Activated naive CD8-positive, alpha-beta T cell treated with anti-CD3 and anti-CD28 coated beads, Interleukin-2, amount 10 ng/mL, durations not matched to agents 7 days and 5 days (primary cell): ENCODE data around the gene TOP2A. TPM values are rescaled to one million over a fixed set of nuclear protein-coding genes. Genes with fewer than 3 reads are reported as not detected.

Experiments used
- ATAC-seq: fragments of 150-1000 bp; cut with Tn5 transposase; one replicate; pipeline ENCODE4 v1.10.0; 2021; ENCODE audit warnings: low read depth, moderate library complexity
- POLR2A ChIA-PET: fragments of 350-600 bp; sonication (Branson Sonifier 250); formaldehyde crosslinking; loops from one replicate; lab custom pipeline; 2021; ENCODE audit warnings: antibody characterized with exemption; lab: Charles Lee
- DNase-seq: peaks from one replicate; pipeline ENCODE4 v3.0.0; 2021
- H3K27ac Mint-ChIP-seq: one replicate; pipeline ENCODE4 v1.8.0; 2022; ENCODE audit warnings: mild to moderate bottlenecking, mixed read lengths
- H3K27me3 Mint-ChIP-seq: one replicate; pipeline ENCODE4 v1.8.0; 2022; ENCODE audit warnings: mild to moderate bottlenecking, moderate library complexity, mixed read lengths
- H3K36me3 Mint-ChIP-seq: one replicate; pipeline ENCODE4 v1.8.0; 2021; ENCODE audit warnings: mild to moderate bottlenecking, mixed read lengths
- H3K4me1 Mint-ChIP-seq: one replicate; pipeline ENCODE4 v1.8.0; 2021; ENCODE audit warnings: mixed read lengths
- H3K4me3 Mint-ChIP-seq: one replicate; pipeline ENCODE4 v1.8.0; 2022; ENCODE audit warnings: mild to moderate bottlenecking, moderate library complexity, mixed read lengths
- H3K9me3 Mint-ChIP-seq: one replicate; pipeline ENCODE4 v1.8.0; 2021; ENCODE audit warnings: mixed read lengths
- total RNA-seq, 2 experiments: library from RNA; stranded (reverse); gene quantifications; one replicate each; pipeline ENCODE4 v1.2.3, GENCODE V29; 2021

TOP2A gene
- total RNA-seq, 2 experiments from 2014 or later: 313 to 314 TPM

GRCh38 chr17:40341808-40342503, 75.7 kb downstream of the TOP2A start:
- no peak for ATAC-seq
- peaks cover 40% of the 10 kb centered on the region for H3K36me3 Mint-ChIP-seq
- no peaks in the 10 kb centered on the region for H3K27me3 Mint-ChIP-seq
- POLR2A ChIA-PET: interaction anchor here (8.7 kb wide), 1 partner anchor 16 kb away, joined by 170 read pairs; no protein-coding TSS in a partner anchor
- peak overlapping the region; percentile 84 for H3K4me3 Mint-ChIP-seq
- peaks cover 1% of the 10 kb centered on the region for H3K9me3 Mint-ChIP-seq
- H3K27ac Mint-ChIP-seq: peak overlapping the region; percentile 73
- peaks cover 66% of the 10 kb centered on the region for H3K4me1 Mint-ChIP-seq
- no peak for DNase-seq

GRCh38 chr17:40340880-40341807, 76.6 kb downstream of the TOP2A start:
- POLR2A ChIA-PET: interaction anchor here (0.9 to 8.7 kb wide), 4 partner anchors 16 to 38 kb away, joined by 3 to 170 read pairs (median 4); no protein-coding TSS in a partner anchor
- Mint-ChIP-seq H3K36me3 (peaks cover 40% of the 10 kb centered on the region), H3K27me3 (no peaks in the 10 kb centered on the region), H3K9me3 (peaks cover 1% of the 10 kb centered on the region), H3K27ac (peak overlapping the region; percentile 87), H3K4me3 (peak overlapping the region; percentile 84), H3K4me1 (peaks cover 65% of the 10 kb centered on the region)
- ATAC-seq (peak; percentile 81), DNase-seq (peak; percentile 85)

- peak overlapping the region; percentile 87 for H3K27ac Mint-ChIP-seq
- peaks cover 62% of the 10 kb centered on the region for H3K4me1 Mint-ChIP-seq
- no peaks in the 10 kb centered on the region for H3K27me3 Mint-ChIP-seq
- POLR2A ChIA-PET: interaction anchor here (8.7 kb wide), 1 partner anchor 15 kb away, joined by 170 read pairs; no protein-coding TSS in a partner anchor
- no peak overlapping the region for H3K4me3 Mint-ChIP-seq
- DNase-seq (no peak), ATAC-seq (no peak)
- H3K36me3 Mint-ChIP-seq: peaks cover 40% of the 10 kb centered on the region
- H3K9me3 Mint-ChIP-seq: peaks cover 1% of the 10 kb centered on the region
Observed at GRCh38 chr17:40340327-40340726, 77.4 kb downstream of the TOP2A start.

- Mint-ChIP-seq H3K4me3 (no peak overlapping the region), H3K27ac (peak overlapping the region; percentile 63), H3K9me3 (peaks cover 1% of the 10 kb centered on the region), H3K27me3 (no peaks in the 10 kb centered on the region), H3K4me1 (peaks cover 62% of the 10 kb centered on the region), H3K36me3 (peaks cover 46% of the 10 kb centered on the region)
- POLR2A ChIA-PET: interaction anchor here (0.6 to 8.7 kb wide), 2 partner anchors 14 to 52 kb away, joined by 3 to 170 read pairs; no protein-coding TSS in a partner anchor
- no peak for DNase-seq
- no peak for ATAC-seq
Observed at GRCh38 chr17:40338941-40339649, 78.6 kb downstream of the TOP2A start.

Other genes with a start within 250 kb of the TOP2A start
- 1 to 10 TPM; 4.9 to 5.4 TPM for gene RAPGEFL1, start 240.4 kb downstream of the TOP2A start, total RNA-seq
- gene WIPF2, start 198.6 kb downstream of the TOP2A start, total RNA-seq: 10 to 100 TPM; 27.7 to 28.5 TPM
- 10 to 100 TPM; 67.9 to 75.2 TPM for gene CDC6, start 130.0 kb downstream of the TOP2A start, total RNA-seq
- 10 to 100 TPM; 51.7 to 53.6 TPM for gene RARA, start 108.7 kb downstream of the TOP2A start, total RNA-seq
- gene GJD3, start 53.2 kb downstream of the TOP2A start, total RNA-seq: under 1 TPM in 1 of 2 experiments, not detected in 1; 0.48 TPM
- 10 to 100 TPM; 12.2 to 13.2 TPM for gene IGFBP4, start 25.6 kb upstream of the TOP2A start, total RNA-seq
- gene TNS4, start 83.7 kb upstream of the TOP2A start, total RNA-seq: 1 to 10 TPM; 9.0 to 9.7 TPM
- 100 to 1,000 TPM; 231 to 238 TPM for gene CCR7, start 147.6 kb upstream of the TOP2A start, total RNA-seq
- 100 to 1,000 TPM; 109 to 117 TPM for gene SMARCE1, start 229.9 kb upstream of the TOP2A start, total RNA-seq
- not detected for gene KRT222, start 247.3 kb upstream of the TOP2A start, total RNA-seq